ENCODE data around the gene UTRN. TPM values are rescaled to one million over a fixed set of nuclear protein-coding genes. Genes with fewer than 3 reads are reported as not detected.

The UTRN gene
- total RNA-seq, 1 experiment from 2014 or later: 216 TPM

DNA sequence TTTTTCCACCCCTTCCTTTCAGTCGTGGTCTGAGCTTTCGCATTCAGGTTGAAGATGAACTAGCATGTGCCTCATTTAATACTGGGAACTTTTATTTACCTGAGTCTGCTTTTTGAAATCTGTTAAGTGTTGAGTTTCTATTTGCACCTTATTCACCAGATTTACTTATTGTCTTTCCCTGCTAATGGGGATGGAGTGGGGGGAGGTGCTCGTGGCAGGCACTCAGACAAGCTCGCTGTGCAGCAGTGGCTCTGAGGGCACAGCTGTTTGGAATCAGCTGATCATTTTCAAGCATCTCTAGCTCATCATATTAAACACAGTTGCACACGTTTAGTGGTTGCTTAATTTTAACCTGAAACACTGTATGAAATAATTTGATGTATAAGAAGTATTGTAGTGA, 35.6 kb downstream of the UTRN start:
- no peak for DNase-seq
- peak overlapping the region; percentile 42 for H3K27ac Mint-ChIP-seq (ENCODE audit: unreplicated experiment)
- BruUV-seq (replicated peaks): no TSS peak
- ChIA-PET CTCF (no interaction called here), POLR2A (no interaction called here)
- H3K9me3 ChIP-seq: no peaks in the 10 kb centered on the region
- no peaks in the 10 kb centered on the region for H3K27me3 ChIP-seq (replicated peaks; ENCODE audit: control insufficient read depth, insufficient read depth, low read length)
- peaks cover 16% of the 10 kb centered on the region for H3K4me1 Mint-ChIP-seq (ENCODE audit: low read depth, unreplicated experiment)
- H3K4me1 ChIP-seq: peaks cover 33% of the 10 kb centered on the region
- no peak overlapping the region for H3K4me3 ChIP-seq (ENCODE audit: low read depth, low read length)
- H3K9me3 Mint-ChIP-seq (ENCODE audit: unreplicated experiment): no peaks in the 10 kb centered on the region
- no peak overlapping the region for H3K4me3 Mint-ChIP-seq (ENCODE audit: unreplicated experiment)
- TF ChIP-seq, protein P1, sequence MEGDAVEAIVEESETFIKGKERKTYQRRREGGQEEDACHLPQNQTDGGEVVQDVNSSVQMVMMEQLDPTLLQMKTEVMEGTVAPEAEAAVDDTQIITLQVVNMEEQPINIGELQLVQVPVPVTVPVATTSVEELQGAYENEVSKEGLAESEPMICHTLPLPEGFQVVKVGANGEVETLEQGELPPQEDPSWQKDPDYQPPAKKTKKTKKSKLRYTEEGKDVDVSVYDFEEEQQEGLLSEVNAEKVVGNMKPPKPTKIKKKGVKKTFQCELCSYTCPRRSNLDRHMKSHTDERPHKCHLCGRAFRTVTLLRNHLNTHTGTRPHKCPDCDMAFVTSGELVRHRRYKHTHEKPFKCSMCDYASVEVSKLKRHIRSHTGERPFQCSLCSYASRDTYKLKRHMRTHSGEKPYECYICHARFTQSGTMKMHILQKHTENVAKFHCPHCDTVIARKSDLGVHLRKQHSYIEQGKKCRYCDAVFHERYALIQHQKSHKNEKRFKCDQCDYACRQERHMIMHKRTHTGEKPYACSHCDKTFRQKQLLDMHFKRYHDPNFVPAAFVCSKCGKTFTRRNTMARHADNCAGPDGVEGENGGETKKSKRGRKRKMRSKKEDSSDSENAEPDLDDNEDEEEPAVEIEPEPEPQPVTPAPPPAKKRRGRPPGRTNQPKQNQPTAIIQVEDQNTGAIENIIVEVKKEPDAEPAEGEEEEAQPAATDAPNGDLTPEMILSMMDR (IDR thresholded peaks at IDR 0.05; ENCODE audit: insufficient read depth in 1 of 2, low read depth in 1 of 2, low read length in 1 of 2, severe bottlenecking in 1 of 2, unreplicated experiment in 1 of 2): no peak
- H3K36me3 ChIP-seq (ENCODE audit: control insufficient read depth, insufficient read depth, low read length): no peaks in the 10 kb centered on the region
- intact Hi-C loops (cut with micrococcal nuclease; ENCODE audit: unreplicated experiment): loop anchor here (1.0 kb wide), 1 partner anchor 10 kb away; no protein-coding TSS in a partner anchor
- H3K27me3 Mint-ChIP-seq (ENCODE audit: insufficient read depth, unreplicated experiment): no peaks in the 10 kb centered on the region
- H3K36me3 Mint-ChIP-seq (ENCODE audit: insufficient read depth, unreplicated experiment): peaks cover 32% of the 10 kb centered on the region

DNA sequence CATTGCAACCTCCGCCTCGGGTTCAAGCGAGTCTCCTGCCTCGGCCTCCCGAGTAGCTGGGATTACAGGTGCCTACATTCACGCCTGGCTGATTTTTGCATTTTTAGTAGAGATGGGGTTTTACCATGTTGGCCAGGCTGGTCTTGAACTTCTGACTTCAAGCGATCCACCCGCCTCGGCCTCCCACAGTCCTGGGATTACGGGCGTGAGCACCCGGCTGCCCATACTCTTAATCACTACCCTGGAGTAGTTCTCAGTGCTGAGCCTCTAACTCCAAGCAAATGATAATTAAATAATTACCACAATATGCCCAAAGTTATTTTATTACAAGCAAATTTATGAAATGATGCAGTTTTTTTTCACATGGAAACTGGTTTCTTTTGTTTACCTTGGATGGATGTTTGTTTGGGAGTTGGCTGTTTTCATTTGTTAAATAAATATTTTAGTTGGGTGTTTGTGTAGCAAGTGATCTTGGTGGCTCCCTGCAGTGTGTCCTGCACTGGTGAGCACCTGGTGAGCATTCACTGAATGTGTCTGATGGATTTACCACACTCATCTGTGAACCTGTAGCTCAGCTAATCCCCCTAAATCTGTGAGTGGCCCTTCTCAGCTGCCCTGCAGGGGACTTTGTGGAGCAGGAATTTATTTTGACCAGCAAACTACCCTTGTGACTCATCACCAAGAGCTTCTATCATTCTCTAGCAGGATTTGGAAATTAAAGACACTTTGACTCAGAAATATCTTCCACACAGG, 36.9 kb downstream of the UTRN start:
- H3K36me3 Mint-ChIP-seq (ENCODE audit: insufficient read depth, unreplicated experiment): peaks cover 35% of the 10 kb centered on the region
- peaks cover 12% of the 10 kb centered on the region for H3K4me1 Mint-ChIP-seq (ENCODE audit: low read depth, unreplicated experiment)
- CTCF ChIA-PET: no interaction called here
- intact Hi-C loops (cut with micrococcal nuclease; ENCODE audit: unreplicated experiment): no loop called here
- TF ChIP-seq, protein P1 (IDR thresholded peaks at IDR 0.05; ENCODE audit: insufficient read depth in 1 of 2, low read depth in 1 of 2, low read length in 1 of 2, severe bottlenecking in 1 of 2, unreplicated experiment in 1 of 2): no peak
- Histone ChIP-seq H3K27me3 (replicated peaks; ENCODE audit: control insufficient read depth, insufficient read depth, low read length) (no peaks in the 10 kb centered on the region), H3K9me3 (no peaks in the 10 kb centered on the region), H3K36me3 (ENCODE audit: control insufficient read depth, insufficient read depth, low read length) (no peaks in the 10 kb centered on the region), H3K4me3 (ENCODE audit: low read depth, low read length) (no peak overlapping the region), H3K4me1 (peaks cover 27% of the 10 kb centered on the region)
- H3K4me3 Mint-ChIP-seq (ENCODE audit: unreplicated experiment): no peak overlapping the region
- no peaks in the 10 kb centered on the region for H3K27me3 Mint-ChIP-seq (ENCODE audit: insufficient read depth, unreplicated experiment)
- H3K27ac Mint-ChIP-seq (ENCODE audit: unreplicated experiment): peak overlapping the region; percentile 53
- no peaks in the 10 kb centered on the region for H3K9me3 Mint-ChIP-seq (ENCODE audit: unreplicated experiment)
- no TSS peak for BruUV-seq (replicated peaks)
- DNase-seq: no peak
- POLR2A ChIA-PET: no interaction called here

DNA sequence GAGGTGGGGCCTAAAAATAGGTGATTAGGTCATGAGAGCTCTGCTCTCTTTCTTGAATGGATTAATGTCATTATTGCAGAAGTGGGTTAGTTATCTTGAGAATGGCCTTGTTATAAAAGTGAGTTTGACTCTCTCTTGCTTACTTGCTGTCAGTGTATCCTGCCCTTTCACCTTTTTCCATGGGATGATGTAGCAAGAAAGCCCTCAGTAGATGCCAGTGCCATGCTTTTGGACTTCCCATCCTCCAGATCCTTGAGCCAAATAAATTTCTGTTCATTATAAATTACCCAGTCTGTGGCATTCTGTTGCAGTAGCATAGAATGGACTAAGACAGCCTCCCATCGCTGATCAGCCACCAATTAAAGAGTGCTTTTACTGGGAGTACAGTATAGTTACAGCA, 40.1 kb downstream of the UTRN start:
- H3K4me1 Mint-ChIP-seq (ENCODE audit: low read depth, unreplicated experiment): peaks cover 22% of the 10 kb centered on the region
- H3K9me3 Mint-ChIP-seq (ENCODE audit: unreplicated experiment): no peaks in the 10 kb centered on the region
- BruUV-seq (replicated peaks): no TSS peak
- H3K27ac Mint-ChIP-seq (ENCODE audit: unreplicated experiment): no peak overlapping the region
- H3K9me3 ChIP-seq: no peaks in the 10 kb centered on the region
- ChIA-PET CTCF (no interaction called here), POLR2A (no interaction called here)
- DNase-seq: no peak
- intact Hi-C loops (cut with micrococcal nuclease; ENCODE audit: unreplicated experiment): no loop called here
- TF ChIP-seq, protein P1 (IDR thresholded peaks at IDR 0.05; ENCODE audit: insufficient read depth in 1 of 2, low read depth in 1 of 2, low read length in 1 of 2, severe bottlenecking in 1 of 2, unreplicated experiment in 1 of 2): no peak
- H3K27me3 ChIP-seq (replicated peaks; ENCODE audit: control insufficient read depth, insufficient read depth, low read length): no peaks in the 10 kb centered on the region
- no peaks in the 10 kb centered on the region for H3K27me3 Mint-ChIP-seq (ENCODE audit: insufficient read depth, unreplicated experiment)
- peaks cover 40% of the 10 kb centered on the region for H3K4me1 ChIP-seq
- H3K4me3 Mint-ChIP-seq (ENCODE audit: unreplicated experiment): no peak overlapping the region
- no peak overlapping the region for H3K4me3 ChIP-seq (ENCODE audit: low read depth, low read length)
- no peaks in the 10 kb centered on the region for H3K36me3 ChIP-seq (ENCODE audit: control insufficient read depth, insufficient read depth, low read length)
- H3K36me3 Mint-ChIP-seq (ENCODE audit: insufficient read depth, unreplicated experiment): peaks cover 38% of the 10 kb centered on the region
